Measurements from ENCODE around the gene GALT.
A peak's percentile ranks its signal among the peaks of the same experiment; 100 is the strongest.

DNA sequence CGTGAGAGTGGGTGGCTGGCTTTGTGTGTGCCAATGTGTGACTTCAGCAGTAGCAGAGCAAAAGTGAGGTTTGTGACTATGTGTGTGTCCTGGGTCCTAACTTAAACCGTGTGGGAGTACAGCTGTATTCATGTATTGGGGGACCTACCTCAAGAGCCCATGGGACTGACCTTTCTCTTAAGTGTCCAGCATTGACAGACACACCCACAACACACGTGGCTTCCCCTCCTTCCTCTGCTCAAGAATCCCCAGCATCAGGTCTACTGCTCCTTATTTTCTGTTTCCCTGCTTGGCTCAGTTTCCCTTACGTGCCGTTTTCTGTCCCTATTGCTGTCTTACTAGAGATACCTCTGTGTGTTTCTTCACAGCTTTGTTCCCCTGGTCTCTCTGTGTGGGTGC, 6.1 kb downstream of the GALT start:
- TF ChIP-seq POLR2A (IDR thresholded peaks at IDR 0.05; ENCODE audit: low read depth, low read length), result no peak
- TF ChIP-seq, protein P1, sequence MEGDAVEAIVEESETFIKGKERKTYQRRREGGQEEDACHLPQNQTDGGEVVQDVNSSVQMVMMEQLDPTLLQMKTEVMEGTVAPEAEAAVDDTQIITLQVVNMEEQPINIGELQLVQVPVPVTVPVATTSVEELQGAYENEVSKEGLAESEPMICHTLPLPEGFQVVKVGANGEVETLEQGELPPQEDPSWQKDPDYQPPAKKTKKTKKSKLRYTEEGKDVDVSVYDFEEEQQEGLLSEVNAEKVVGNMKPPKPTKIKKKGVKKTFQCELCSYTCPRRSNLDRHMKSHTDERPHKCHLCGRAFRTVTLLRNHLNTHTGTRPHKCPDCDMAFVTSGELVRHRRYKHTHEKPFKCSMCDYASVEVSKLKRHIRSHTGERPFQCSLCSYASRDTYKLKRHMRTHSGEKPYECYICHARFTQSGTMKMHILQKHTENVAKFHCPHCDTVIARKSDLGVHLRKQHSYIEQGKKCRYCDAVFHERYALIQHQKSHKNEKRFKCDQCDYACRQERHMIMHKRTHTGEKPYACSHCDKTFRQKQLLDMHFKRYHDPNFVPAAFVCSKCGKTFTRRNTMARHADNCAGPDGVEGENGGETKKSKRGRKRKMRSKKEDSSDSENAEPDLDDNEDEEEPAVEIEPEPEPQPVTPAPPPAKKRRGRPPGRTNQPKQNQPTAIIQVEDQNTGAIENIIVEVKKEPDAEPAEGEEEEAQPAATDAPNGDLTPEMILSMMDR (conservative IDR thresholded peaks at IDR 0.05; ENCODE audit: low read depth, low read length), result no peak
- peak; percentile 86 for TF ChIP-seq MXI1 (IDR thresholded peaks at IDR 0.05; ENCODE audit: borderline replicate concordance, low read depth, low read length)
- TF ChIP-seq SMC3 (IDR thresholded peaks at IDR 0.05; ENCODE audit: low read depth, low read length), result no peak
- TF ChIP-seq RCOR1 (IDR thresholded peaks at IDR 0.05; ENCODE audit: insufficient replicate concordance, low read length), result no peak
- TF ChIP-seq, protein P2, sequence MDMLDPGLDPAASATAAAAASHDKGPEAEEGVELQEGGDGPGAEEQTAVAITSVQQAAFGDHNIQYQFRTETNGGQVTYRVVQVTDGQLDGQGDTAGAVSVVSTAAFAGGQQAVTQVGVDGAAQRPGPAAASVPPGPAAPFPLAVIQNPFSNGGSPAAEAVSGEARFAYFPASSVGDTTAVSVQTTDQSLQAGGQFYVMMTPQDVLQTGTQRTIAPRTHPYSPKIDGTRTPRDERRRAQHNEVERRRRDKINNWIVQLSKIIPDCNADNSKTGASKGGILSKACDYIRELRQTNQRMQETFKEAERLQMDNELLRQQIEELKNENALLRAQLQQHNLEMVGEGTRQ (IDR thresholded peaks at IDR 0.05; ENCODE audit: low read depth, low read length), result no peak
- TF ChIP-seq CHD1 (IDR thresholded peaks at IDR 0.05; ENCODE audit: low read depth, low read length), result no peak
- TF ChIP-seq RFX5 (IDR thresholded peaks at IDR 0.05; ENCODE audit: low read depth, low read length), result no peak
- TF ChIP-seq BHLHE40 (IDR thresholded peaks at IDR 0.05; ENCODE audit: low read depth, low read length), result no peak
- TF ChIP-seq RAD21 (IDR thresholded peaks at IDR 0.05; ENCODE audit: low read length), result no peak
- TF ChIP-seq FOS (IDR thresholded peaks at IDR 0.05; ENCODE audit: low read depth, low read length), result no peak
- TF ChIP-seq MAZ (IDR thresholded peaks at IDR 0.05; ENCODE audit: borderline replicate concordance, low read depth, low read length), result no peak
- no peak for TF ChIP-seq CEBPB (IDR thresholded peaks at IDR 0.05; ENCODE audit: low read depth, low read length)
